ENCODE measurements around the gene DBI. TPM values are rescaled to one million over a fixed set of nuclear protein-coding genes. Genes with fewer than 3 reads are reported as not detected.

Gene DBI
- total RNA-seq, 1 donor from 2014 or later = 146 TPM

GRCh38 chr2:119416299-119416923, 49.6 kb downstream of the DBI start:
- peaks cover 14% of the 10 kb centered on the region for H3K27me3 Mint-ChIP-seq (ENCODE audit: insufficient read depth)
- DNase-seq (ENCODE audit: low spot score) = no peak
- H3K4me1 Mint-ChIP-seq (ENCODE audit: low read depth) = no peaks in the 10 kb centered on the region
- intact Hi-C loops (cut with micrococcal nuclease) = no loop called here
- no peak overlapping the region for H3K27ac Mint-ChIP-seq
- H3K9me3 Mint-ChIP-seq = no peaks in the 10 kb centered on the region
- H3K4me3 Mint-ChIP-seq = no peak overlapping the region
- H3K36me3 Mint-ChIP-seq (ENCODE audit: low read depth) = no peaks in the 10 kb centered on the region

- Mint-ChIP-seq H3K36me3 (ENCODE audit: low read depth) (no peaks in the 10 kb centered on the region), H3K9me3 (no peaks in the 10 kb centered on the region), H3K4me1 (ENCODE audit: low read depth) (no peaks in the 10 kb centered on the region), H3K4me3 (no peak overlapping the region), H3K27ac (no peak overlapping the region), H3K27me3 (ENCODE audit: insufficient read depth) (peaks cover 14% of the 10 kb centered on the region)
- intact Hi-C loops (cut with micrococcal nuclease) = no loop called here
- DNase-seq (ENCODE audit: low spot score) = no peak
Observed at GRCh38 chr2:119417908-119418307, 51.1 kb downstream of the DBI start.

- Mint-ChIP-seq H3K4me1 (ENCODE audit: low read depth) (no peaks in the 10 kb centered on the region), H3K36me3 (ENCODE audit: low read depth) (no peaks in the 10 kb centered on the region), H3K9me3 (no peaks in the 10 kb centered on the region), H3K27ac (no peak overlapping the region), H3K27me3 (ENCODE audit: insufficient read depth) (peaks cover 14% of the 10 kb centered on the region), H3K4me3 (no peak overlapping the region)
- intact Hi-C loops (cut with micrococcal nuclease) = no loop called here
- DNase-seq (ENCODE audit: low spot score) = no peak
Observed at GRCh38 chr2:119419065-119419464, 52.3 kb downstream of the DBI start.

GRCh38 chr2:119419803-119420508, 53.2 kb downstream of the DBI start:
- H3K36me3 Mint-ChIP-seq (ENCODE audit: low read depth) = no peaks in the 10 kb centered on the region

GRCh38 chr2:119421304-119421703, 54.5 kb downstream of the DBI start:
- H3K4me1 Mint-ChIP-seq (ENCODE audit: low read depth) = no peaks in the 10 kb centered on the region

More at GRCh38 chr2:119419803-119420508, 53.2 kb downstream of the DBI start:
- Mint-ChIP-seq H3K27me3 (ENCODE audit: insufficient read depth) (peaks cover 14% of the 10 kb centered on the region), H3K27ac (no peak overlapping the region), H3K9me3 (no peaks in the 10 kb centered on the region), H3K4me1 (ENCODE audit: low read depth) (no peaks in the 10 kb centered on the region), H3K4me3 (no peak overlapping the region)
- no peak for DNase-seq (ENCODE audit: low spot score)
- intact Hi-C loops (cut with micrococcal nuclease) = no loop called here

GRCh38 chr2:119421741-119422140, 55.0 kb downstream of the DBI start:
- DNase-seq (ENCODE audit: low spot score) = no peak
- no peaks in the 10 kb centered on the region for H3K36me3 Mint-ChIP-seq (ENCODE audit: low read depth)
- H3K4me1 Mint-ChIP-seq (ENCODE audit: low read depth) = no peaks in the 10 kb centered on the region
- intact Hi-C loops (cut with micrococcal nuclease) = no loop called here
- H3K27ac Mint-ChIP-seq = no peak overlapping the region
- no peak overlapping the region for H3K4me3 Mint-ChIP-seq
- H3K27me3 Mint-ChIP-seq (ENCODE audit: insufficient read depth) = peaks cover 21% of the 10 kb centered on the region
- H3K9me3 Mint-ChIP-seq = no peaks in the 10 kb centered on the region

More at GRCh38 chr2:119421304-119421703, 54.5 kb downstream of the DBI start:
- no peak overlapping the region for H3K27ac Mint-ChIP-seq
- intact Hi-C loops (cut with micrococcal nuclease) = no loop called here
- no peak overlapping the region for H3K4me3 Mint-ChIP-seq
- no peak for DNase-seq (ENCODE audit: low spot score)
- no peaks in the 10 kb centered on the region for H3K9me3 Mint-ChIP-seq
- H3K36me3 Mint-ChIP-seq (ENCODE audit: low read depth) = no peaks in the 10 kb centered on the region
- H3K27me3 Mint-ChIP-seq (ENCODE audit: insufficient read depth) = peaks cover 20% of the 10 kb centered on the region

Other genes with a start within 250 kb of the DBI start
- not detected in 2 replicates for gene C1QL2, start 208.2 kb upstream of the DBI start, total RNA-seq
- gene STEAP3, start 143.1 kb upstream of the DBI start, total RNA-seq = 0.07 and 0.13 TPM in 2 replicates
- gene C2orf76, start 143 bp upstream of the DBI start, total RNA-seq = 10.3 and 10.7 TPM in 2 replicates
- not detected in 2 replicates for gene TMEM37, start 64.9 kb downstream of the DBI start, total RNA-seq
- not detected in 2 replicates for gene SCTR, start 157.5 kb downstream of the DBI start, total RNA-seq
- not detected in 2 replicates for gene CFAP221, start 177.5 kb downstream of the DBI start, total RNA-seq

Data from activated T-helper 1 cell treated with anti-CD3 and anti-CD28 coated beads, Interleukin-12 subunit alpha, Interleukin-12 subunit beta, Interleukin-2, Interleukin-4 antibody, amounts not matched to agents 30 ng/mL and 10 ng/mL and 1 ng/mL, durations not matched to agents 14 hours and 24 hours and 36 hours (primary cell).